K562 (cell line): ENCODE results near the gene PRR15. TPM values are rescaled to one million over a fixed set of nuclear protein-coding genes. Genes with fewer than 3 reads are reported as not detected.

Experiments
- ATF3 ChIP-seq, 2 experiments: fragments of 450-650 bp in 1 of 2; sonication (generic) in 1 of 2; formaldehyde crosslinking in 1 of 2; IDR thresholded peaks in 1 of 2; conservative IDR thresholded peaks in 1 of 2; 2 replicates each; pipeline versions ENCODE4 v1.6.1 to v1.8.1; 2016 to 2023; ENCODE audit warnings: mild to moderate bottlenecking in 2 of 2, moderate library complexity in 2 of 2, inconsistent platforms in 1 of 2, missing genetic modification reagents in 1 of 2
- BCLAF1 ChIP-seq, 2 experiments: fragments of 450-650 bp in 1 of 2; IDR thresholded peaks; 2 replicates each; pipeline ENCODE4 v1.6.1; 2011 to 2017; ENCODE audit warnings: low read depth in 2 of 2, antibody characterized with exemption in 1 of 2, borderline replicate concordance in 1 of 2, low read length in 1 of 2, mild to moderate bottlenecking in 1 of 2, mixed read lengths in 1 of 2; ENCODE audit not compliant: control insufficient read depth in 1 of 2
- CEBPG ChIP-seq, 3 experiments: fragments of 200-800 bp in 1 of 3; sonication (Bioruptor generic) in 1 of 3; sonication (generic) in 1 of 3; formaldehyde crosslinking in 1 of 3; IDR thresholded peaks in 2 of 3; conservative IDR thresholded peaks in 1 of 3; 2 replicates each; pipeline versions ENCODE4 v1.6.1 to v1.8.0; 2016 to 2022; ENCODE audit warnings: missing compliant biosample characterization in 2 of 3, missing genetic modification characterization in 2 of 3, mild to moderate bottlenecking in 1 of 3, missing genetic modification reagents in 1 of 3
- CTBP1 ChIP-seq: fragments of 450-650 bp; IDR thresholded peaks from 2 replicates; pipeline ENCODE4 v1.6.1; 2016; ENCODE audit warnings: borderline replicate concordance
- E2F8 ChIP-seq: fragments of 450-650 bp; IDR thresholded peaks from 2 replicates; pipeline ENCODE4 v1.7.1; 2018; ENCODE audit warnings: mild to moderate bottlenecking, low read depth; ENCODE audit not compliant: partially characterized antibody
- FOXP1 ChIP-seq: sonication (generic); formaldehyde crosslinking; IDR thresholded peaks from 2 replicates; pipeline ENCODE4 v1.8.0; 2022; ENCODE audit warnings: mild to moderate bottlenecking, missing genetic modification reagents
- NFXL1 ChIP-seq: fragments of 450-650 bp; formaldehyde crosslinking; IDR thresholded peaks from 2 replicates; pipeline ENCODE4 v1.4.0; 2021; ENCODE audit warnings: mild to moderate bottlenecking
- POLR2AphosphoS5 ChIP-seq: IDR thresholded peaks from 2 replicates; pipeline ENCODE4 v1.6.1; 2011; ENCODE audit warnings: mild to moderate bottlenecking, low read depth, low read length, moderate library complexity; ENCODE audit not compliant: control insufficient read depth, insufficient read depth
- POLR2B ChIP-seq: fragments of 450-650 bp; IDR thresholded peaks from 2 replicates; pipeline ENCODE4 v1.6.1; 2018; ENCODE audit warnings: low read depth; ENCODE audit not compliant: partially characterized antibody
- TAL1 ChIP-seq: fragments of 450-650 bp; IDR thresholded peaks from 2 replicates; pipeline ENCODE4 v1.6.1; 2016; ENCODE audit warnings: mild to moderate bottlenecking
- TRIM24 ChIP-seq, 2 experiments: fragments of 450-650 bp; IDR thresholded peaks; 2 replicates each; pipeline ENCODE4 v1.6.1; 2016
- ZBTB17 ChIP-seq: fragments of 450-650 bp; formaldehyde crosslinking; IDR thresholded peaks from 2 replicates; pipeline ENCODE4 v1.4.0; 2020; ENCODE audit warnings: mild to moderate bottlenecking
- polyA plus RNA-seq, 8 experiments: library from polyadenylated mRNA; depleted of rRNA in 4 of 8; stranded (reverse) in 5 of 8; unstranded in 3 of 8; fragments of >200 nt; fragmentation: Nextera tagmentation in 2 of 8; fragmentation: Illumina TruSeq in 1 of 8; extraction: Ambion mirVana in 2 of 8; extraction: Trizol in 1 of 8; gene quantifications; 2 replicates each; pipeline versions ENCODE4 v1.2.1 to v1.2.3, GENCODE V29; 2011 to 2014; ENCODE audit warnings: inconsistent platforms in 1 of 8, missing spikeins in 1 of 8
- total RNA-seq, 7 experiments: library from RNA; depleted of rRNA in 6 of 7; stranded (reverse); fragments of >200 nt in 6 of 7; fragmentation: Illumina TruSeq in 2 of 7; extraction: Trizol in 2 of 7; gene quantifications; 2 replicates each; pipeline versions ENCODE4 v1.2.1 to v1.2.3, GENCODE V29; 2011 to 2021; ENCODE audit warnings: low replicate concordance in 1 of 7
- TF ChIP-seq, protein P1 (sequence below): sonication (generic); formaldehyde crosslinking; IDR thresholded peaks from 2 replicates; pipeline ENCODE4 v1.8.1; 2023; ENCODE audit warnings: mild to moderate bottlenecking, missing genetic modification reagents
- TF ChIP-seq, protein P2 (sequence below): fragments of 250-450 bp; sonication (Bioruptor Pico); IDR thresholded peaks from 2 replicates; pipeline ENCODE4 v1.4.0; 2020; ENCODE audit warnings: borderline replicate concordance

The PRR15 gene
- total and polyA plus RNA-seq, 9 of the 15 experiments (the other 6 are each of a cell fraction or from before 2014, with no cell fraction given) = not detected

- TF ChIP-seq E2F8 (no peak), CTBP1 (no peak), TRIM24 (IDR thresholded peaks at IDR 0.05) (peak; percentile 27 to 73; a peak in 2 of 4 replicates), TAL1 (no peak), POLR2AphosphoS5 (no peak), FOXP1 (no peak), NFXL1 (CRISPR knock-in tag) (no peak), BCLAF1 (IDR thresholded peaks at IDR 0.05; ENCODE audit: borderline replicate concordance in 1 of 2, control insufficient read depth in 1 of 2, low read depth in 2 of 2, low read length in 1 of 2) (no peak), ZBTB17 (no peak), ATF3 (IDR thresholded peaks at IDR 0.05) (peak; percentile 34; the same call in 1 of the 2 replicates), ATF3 (CRISPR knock-in tag; conservative IDR thresholded peaks at IDR 0.05) (no peak), POLR2B (no peak), CEBPG (CRISPR knock-in tag; IDR thresholded peaks at IDR 0.05) (peak; percentile 25; the same call in 1 of the 2 replicates), CEBPG (tag; conservative IDR thresholded peaks at IDR 0.05 in 1 of 2, IDR thresholded peaks at IDR 0.05 in 1 of 2) (peak in 1 of 2 experiments; percentile 82; a peak in 2 of 4 replicates)
- TF ChIP-seq, protein P1, sequence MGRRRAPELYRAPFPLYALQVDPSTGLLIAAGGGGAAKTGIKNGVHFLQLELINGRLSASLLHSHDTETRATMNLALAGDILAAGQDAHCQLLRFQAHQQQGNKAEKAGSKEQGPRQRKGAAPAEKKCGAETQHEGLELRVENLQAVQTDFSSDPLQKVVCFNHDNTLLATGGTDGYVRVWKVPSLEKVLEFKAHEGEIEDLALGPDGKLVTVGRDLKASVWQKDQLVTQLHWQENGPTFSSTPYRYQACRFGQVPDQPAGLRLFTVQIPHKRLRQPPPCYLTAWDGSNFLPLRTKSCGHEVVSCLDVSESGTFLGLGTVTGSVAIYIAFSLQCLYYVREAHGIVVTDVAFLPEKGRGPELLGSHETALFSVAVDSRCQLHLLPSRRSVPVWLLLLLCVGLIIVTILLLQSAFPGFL (CRISPR knock-in tag) = no peak
- TF ChIP-seq, protein P2, sequence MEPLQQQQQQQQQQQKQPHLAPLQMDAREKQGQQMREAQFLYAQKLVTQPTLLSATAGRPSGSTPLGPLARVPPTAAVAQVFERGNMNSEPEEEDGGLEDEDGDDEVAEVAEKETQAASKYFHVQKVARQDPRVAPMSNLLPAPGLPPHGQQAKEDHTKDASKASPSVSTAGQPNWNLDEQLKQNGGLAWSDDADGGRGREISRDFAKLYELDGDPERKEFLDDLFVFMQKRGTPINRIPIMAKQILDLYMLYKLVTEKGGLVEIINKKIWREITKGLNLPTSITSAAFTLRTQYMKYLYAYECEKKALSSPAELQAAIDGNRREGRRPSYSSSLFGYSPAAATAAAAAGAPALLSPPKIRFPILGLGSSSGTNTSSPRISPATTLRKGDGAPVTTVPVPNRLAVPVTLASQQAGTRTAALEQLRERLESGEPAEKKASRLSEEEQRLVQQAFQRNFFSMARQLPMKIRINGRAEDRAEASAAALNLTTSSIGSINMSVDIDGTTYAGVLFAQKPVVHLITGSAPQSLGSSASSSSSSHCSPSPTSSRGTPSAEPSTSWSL (CRISPR knock-in tag) = no peak
Measured at GRCh38 chr7:29527505-29528108, 36.0 kb upstream of the PRR15 start (continued).
